Globus pallidus (tissue), 1 donor: ENCODE measurements around the gene MORN1.
"Not testable (repeated sequence)": the region's sequence is repeated elsewhere in the genome, so short reads cannot be mapped to it uniquely, and the experiment has no call there.

Experiments used
- DNase-seq: peaks from one replicate; pipeline ENCODE4 v3.0.0-alpha.2; 2015; ENCODE audit warnings: low spot score

Gene MORN1

GRCh38 chr1:2391041-2391930 is at the start of gene MORN1, which contains the start of gene RER1:
MORN1 (minus strand) TSS chr1:2391554; CDS start chr1:2391533, 21 bp downstream.
RER1 (plus strand) TSS chr1:2391841; CDS start chr1:2395791, 3,950 bp downstream.
- DNase-seq, result peak; percentile 98

GRCh38 chr1:2440346-2440745 is 49.0 kb upstream of the MORN1 start:
- not testable (repeated sequence) for DNase-seq

GRCh38 chr1:2439369-2439768 is 48.0 kb upstream of the MORN1 start:
- DNase-seq, result no peak

- no peak for DNase-seq
Measured at GRCh38 chr1:2438641-2439040, 47.3 kb upstream of the MORN1 start.

GRCh38 chr1:2438038-2438437 is 46.7 kb upstream of the MORN1 start:
- no peak for DNase-seq

- DNase-seq, result no peak
Measured at GRCh38 chr1:2437617-2438016, 46.3 kb upstream of the MORN1 start.

GRCh38 chr1:2436876-2437275 is 45.5 kb upstream of the MORN1 start:
- no peak for DNase-seq

GRCh38 chr1:2435746-2436355 is 44.5 kb upstream of the MORN1 start:
- no peak for DNase-seq

- no peak for DNase-seq
Measured at GRCh38 chr1:2435091-2435490, 43.7 kb upstream of the MORN1 start.

GRCh38 chr1:2433936-2434655 is 42.7 kb upstream of the MORN1 start:
- DNase-seq, result no peak

GRCh38 chr1:2433196-2433595 is 41.8 kb upstream of the MORN1 start:
- no peak for DNase-seq

GRCh38 chr1:2432441-2432844 is 41.1 kb upstream of the MORN1 start:
- DNase-seq, result no peak

- no peak for DNase-seq
Measured at GRCh38 chr1:2431518-2431917, 40.2 kb upstream of the MORN1 start.

- DNase-seq, result no peak
Measured at GRCh38 chr1:2431103-2431502, 39.7 kb upstream of the MORN1 start.

GRCh38 chr1:2430592-2430973 is 39.2 kb upstream of the MORN1 start:
- DNase-seq, result no peak

GRCh38 chr1:2429780-2430591 is 38.6 kb upstream of the MORN1 start:
- no peak for DNase-seq

GRCh38 chr1:2428490-2428889 is 37.1 kb upstream of the MORN1 start:
- DNase-seq, result no peak

GRCh38 chr1:2427976-2428375 is 36.6 kb upstream of the MORN1 start:
- DNase-seq, result no peak

GRCh38 chr1:2427051-2427450 is 35.7 kb upstream of the MORN1 start:
- no peak for DNase-seq

GRCh38 chr1:2426540-2426939 is 35.2 kb upstream of the MORN1 start:
- DNase-seq, result no peak

- DNase-seq, result peak; percentile 78
Measured at GRCh38 chr1:2425892-2426291, 34.5 kb upstream of the MORN1 start.

- DNase-seq, result no peak
Measured at GRCh38 chr1:2422523-2422922, 31.2 kb upstream of the MORN1 start.
